Right kidney (tissue), 9 donors: ENCODE data around the gene IL7R.

ENCODE experiments used
- DNase-seq: peaks from one replicate; pipeline ENCODE4 v3.0.0-alpha.2; 2016
- long read RNA-seq, 8 donors: transcript quantifications; one replicate each; lab custom pipeline, GENCODE V29; 2026

Gene IL7R, protein sequence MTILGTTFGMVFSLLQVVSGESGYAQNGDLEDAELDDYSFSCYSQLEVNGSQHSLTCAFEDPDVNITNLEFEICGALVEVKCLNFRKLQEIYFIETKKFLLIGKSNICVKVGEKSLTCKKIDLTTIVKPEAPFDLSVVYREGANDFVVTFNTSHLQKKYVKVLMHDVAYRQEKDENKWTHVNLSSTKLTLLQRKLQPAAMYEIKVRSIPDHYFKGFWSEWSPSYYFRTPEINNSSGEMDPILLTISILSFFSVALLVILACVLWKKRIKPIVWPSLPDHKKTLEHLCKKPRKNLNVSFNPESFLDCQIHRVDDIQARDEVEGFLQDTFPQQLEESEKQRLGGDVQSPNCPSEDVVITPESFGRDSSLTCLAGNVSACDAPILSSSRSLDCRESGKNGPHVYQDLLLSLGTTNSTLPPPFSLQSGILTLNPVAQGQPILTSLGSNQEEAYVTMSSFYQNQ
- long read RNA-seq, donor 1: 0 reads
- long read RNA-seq, donor 2: 0 reads
- long read RNA-seq, donor 3: 0 reads
- long read RNA-seq, donor 4: 0 reads
- long read RNA-seq, donor 5: 0 reads
- long read RNA-seq, donor 6: 0 reads
- long read RNA-seq, donor 7: 0 reads
- long read RNA-seq, donor 8: 0 reads

DNA sequence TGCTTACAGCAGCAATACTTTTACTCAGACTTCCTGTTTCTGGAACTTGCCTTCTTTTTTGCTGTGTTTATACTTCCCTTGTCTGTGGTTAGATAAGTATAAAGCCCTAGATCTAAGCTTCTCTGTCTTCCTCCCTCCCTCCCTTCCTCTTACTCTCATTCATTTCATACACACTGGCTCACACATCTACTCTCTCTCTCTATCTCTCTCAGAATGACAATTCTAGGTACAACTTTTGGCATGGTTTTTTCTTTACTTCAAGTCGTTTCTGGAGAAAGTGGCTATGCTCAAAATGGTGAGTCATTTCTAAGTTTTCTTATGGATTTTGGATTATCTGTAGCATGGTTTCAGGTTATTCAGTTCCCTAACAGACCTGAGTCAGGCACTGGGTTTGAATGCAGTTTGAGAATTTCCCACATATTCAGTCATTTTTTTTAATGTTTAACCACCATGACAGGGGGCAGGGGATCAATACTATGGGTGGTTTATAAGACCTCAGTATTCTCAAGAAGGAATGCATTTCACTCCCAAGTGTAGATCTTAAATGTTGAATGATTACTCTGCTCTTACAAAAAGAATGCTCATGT lies at the start of gene IL7R:
IL7R (plus strand) TSS at position 127 of the 587 bp plus-strand sequence; CDS start at position 214, 87 bp downstream.
- no peak for DNase-seq

DNA sequence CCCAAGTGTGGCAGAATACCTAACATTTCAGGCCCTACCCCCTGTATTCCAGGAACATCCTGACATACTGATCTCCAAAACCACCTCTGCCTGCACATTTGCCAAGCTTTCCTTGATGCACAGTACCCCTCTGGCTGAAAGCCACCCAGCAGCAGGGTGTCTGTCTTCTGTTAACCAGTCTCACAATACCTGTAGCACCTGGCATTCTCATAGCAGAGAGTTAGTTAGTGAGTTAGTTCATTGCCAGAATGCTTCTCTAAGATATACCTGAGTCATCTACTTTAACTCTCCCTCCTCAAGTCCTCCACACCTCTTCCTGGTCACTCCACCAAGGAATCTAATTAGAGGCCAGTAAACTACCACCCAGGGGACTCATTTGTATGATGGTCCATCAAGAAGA lies 46.1 kb upstream of the IL7R start:
- DNase-seq: no peak

DNA sequence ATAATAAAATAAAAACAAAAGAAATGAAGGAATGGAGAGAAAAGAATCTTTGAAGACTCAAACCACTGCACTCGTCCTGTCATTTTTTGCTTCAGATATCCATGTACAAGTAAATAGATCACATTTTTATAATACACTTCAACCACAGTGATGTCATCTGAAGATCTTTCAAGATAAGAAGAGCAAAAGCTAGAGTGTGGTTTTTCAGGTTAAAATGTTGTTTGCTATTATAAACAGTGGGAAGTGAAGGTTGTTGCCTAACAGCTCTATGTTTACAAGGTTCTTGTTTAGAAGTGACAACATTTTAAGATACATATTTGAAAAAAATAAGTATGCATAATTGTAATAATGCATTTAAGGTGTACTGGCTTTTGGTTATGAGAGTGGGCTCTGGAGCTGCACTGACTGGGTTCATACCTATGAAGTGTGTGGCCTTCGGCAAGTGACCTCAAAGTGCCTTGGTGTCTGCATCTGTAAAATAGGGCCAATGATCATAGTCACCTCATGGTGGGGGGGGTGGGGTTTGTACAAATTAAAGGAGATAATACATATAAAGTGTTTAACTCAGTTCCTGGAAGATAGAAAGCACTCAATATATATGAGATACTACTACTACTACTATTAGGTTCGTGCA lies 45.5 kb upstream of the IL7R start:
- no peak for DNase-seq

DNA sequence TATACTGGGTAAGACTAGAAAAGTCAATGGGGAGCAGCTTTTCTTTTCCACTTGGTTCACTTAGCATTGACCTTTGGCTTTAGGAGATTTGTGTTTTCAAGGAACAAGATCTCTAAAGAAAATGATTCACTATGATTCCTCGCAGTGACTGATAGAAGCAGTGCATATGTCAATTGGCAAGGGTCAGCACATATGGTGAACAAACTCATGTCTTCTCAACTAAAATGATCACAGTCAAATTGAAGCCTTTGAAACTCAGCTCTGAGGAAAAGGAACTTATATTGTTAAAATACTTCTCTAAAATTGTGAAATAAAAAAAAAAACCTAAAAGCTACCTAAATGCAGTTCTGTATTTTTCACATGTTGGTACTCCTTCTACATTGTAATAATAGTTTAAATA lies 43.2 kb upstream of the IL7R start:
- no peak for DNase-seq

DNA sequence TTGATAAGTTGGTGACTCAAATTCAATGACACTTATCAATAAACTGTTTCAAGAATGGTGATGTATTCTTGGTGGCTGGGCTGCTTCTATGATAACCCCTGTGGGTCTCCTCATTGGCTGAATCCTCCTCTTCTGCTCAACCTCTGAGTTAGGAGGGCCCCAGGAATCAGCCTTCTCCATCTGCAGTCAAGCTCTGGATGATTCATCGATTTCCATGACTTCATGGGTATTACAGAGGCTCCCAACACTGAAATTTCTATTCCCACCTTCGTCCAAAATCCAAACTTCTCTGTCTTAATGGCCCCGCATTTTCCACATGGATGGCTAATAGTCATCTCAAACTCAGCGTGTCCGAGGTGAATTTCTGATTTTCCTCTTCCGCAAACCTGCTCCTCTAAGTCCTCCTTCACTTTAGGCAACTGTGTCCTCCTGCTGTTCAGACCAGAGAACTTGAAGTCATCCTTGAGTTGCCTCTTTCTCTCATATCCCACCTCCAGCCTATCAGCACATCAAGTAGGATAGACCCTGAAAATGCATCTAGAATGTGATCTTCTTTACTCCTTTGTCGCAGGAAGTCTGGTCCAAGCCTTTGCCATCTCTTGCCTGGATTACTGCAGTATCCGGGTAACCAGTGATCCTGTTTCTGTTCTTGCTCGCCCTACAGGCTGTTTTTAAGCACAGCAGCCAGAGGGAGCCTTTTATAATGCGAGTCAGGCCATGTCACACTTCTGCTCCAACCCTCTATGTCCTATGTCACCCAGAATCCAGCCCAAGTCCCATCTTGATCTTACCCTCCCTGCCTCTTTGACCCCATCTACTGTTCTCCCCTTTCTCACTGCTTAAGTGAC lies 41.4 kb upstream of the IL7R start:
- DNase-seq: no peak

DNA sequence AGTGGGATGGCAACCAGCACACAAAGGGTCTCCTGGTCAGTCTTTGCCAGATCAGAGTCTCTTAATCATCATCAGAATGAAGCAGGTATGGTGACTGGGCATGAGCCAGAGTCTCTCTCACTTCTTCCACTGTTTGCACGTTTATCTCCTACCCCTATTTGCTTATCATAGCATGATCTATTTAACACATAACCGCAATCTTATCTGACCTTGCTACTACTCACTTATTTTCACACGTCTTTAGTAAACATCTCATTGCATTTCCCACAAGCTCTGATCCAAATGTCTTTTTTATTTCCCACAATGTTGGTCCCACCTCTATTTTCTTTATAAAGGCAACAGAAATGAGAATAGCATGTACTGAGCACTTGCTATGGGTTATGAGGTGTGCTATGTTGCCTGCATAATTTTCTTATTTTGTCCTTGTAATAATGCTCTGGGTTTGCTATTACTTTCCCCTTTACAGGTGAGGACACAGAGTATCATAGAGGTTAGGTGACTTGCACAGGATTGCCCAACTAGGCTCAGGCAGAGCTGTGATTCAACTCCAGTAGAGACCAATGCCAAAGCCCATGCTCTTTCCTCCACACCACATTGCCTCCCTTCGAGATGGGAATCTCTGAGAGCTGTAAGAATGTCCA lies 39.7 kb upstream of the IL7R start:
- no peak for DNase-seq

DNA sequence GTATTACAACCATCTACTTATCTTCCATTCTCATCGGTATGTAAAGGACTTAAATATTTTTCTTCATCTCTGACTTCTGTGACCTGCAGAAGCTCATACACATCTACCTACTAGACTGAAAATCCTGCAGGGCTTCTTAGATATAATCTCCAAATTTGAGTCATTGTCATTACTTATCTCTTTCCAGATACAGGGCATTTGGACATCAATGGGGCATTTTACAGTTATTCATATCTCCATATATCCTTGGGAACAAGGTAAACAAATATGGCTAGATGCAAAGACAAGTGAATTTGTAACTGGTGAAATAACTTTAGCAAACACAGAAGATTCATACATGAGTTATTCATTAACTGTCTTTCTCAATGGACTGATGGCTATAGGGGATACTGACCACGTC lies 37.7 kb upstream of the IL7R start:
- no peak for DNase-seq

DNA sequence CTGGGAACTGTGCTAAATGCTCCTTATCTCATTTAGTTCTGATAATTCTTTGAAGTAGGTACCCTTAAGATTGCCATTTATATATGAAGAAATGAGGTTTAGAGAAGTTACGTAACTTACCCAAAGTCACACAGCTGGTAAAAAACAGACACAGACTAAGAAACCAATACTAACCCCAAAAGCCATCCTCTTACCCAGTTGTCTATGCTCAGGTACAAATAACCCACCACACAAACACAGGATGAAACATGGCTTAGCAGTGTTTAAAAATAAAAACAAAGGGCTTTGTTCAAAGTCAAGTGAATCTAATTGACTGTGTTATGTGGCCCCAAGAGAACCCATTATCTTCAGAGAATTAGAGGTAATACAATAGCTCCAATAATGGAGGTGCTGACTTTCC lies 37.0 kb upstream of the IL7R start:
- no peak for DNase-seq

DNA sequence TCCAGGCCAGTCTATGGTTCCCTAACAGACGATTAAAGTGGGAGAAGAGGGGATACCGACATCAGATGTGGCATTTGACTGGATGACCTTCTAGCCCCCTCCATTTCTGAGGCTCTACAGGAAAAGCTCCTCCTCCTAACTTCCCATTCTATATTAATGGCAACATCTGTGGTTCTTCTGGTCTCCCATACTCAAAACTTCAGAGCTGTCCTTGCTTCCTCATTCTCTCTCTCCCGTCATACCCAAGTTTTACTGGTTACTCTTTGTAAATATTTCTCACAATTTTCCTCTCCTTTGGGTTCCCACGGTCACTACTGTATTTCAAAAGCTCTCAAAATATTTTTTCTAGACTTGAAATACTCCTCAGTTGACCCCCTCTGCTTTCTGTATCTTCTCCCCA lies 36.0 kb upstream of the IL7R start:
- no peak for DNase-seq

DNA sequence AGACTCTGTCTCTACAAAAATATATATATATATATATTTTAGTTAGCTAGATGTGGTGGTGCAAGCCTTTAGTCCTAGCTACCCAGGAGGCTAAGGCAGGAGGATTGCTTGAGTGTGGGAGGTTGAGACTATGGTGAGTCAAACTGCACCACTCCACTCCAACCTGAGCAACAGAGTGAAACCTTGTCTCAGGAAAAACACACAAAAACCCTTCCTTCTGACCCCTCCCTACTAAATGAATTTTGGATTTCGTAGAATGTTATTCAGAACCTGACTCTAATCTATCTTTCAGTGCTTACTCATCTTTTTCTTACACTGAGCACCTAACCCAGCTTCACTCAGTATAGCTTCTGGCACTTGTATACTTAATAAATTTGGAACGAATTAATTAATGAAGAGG lies 35.2 kb upstream of the IL7R start:
- no peak for DNase-seq

DNA sequence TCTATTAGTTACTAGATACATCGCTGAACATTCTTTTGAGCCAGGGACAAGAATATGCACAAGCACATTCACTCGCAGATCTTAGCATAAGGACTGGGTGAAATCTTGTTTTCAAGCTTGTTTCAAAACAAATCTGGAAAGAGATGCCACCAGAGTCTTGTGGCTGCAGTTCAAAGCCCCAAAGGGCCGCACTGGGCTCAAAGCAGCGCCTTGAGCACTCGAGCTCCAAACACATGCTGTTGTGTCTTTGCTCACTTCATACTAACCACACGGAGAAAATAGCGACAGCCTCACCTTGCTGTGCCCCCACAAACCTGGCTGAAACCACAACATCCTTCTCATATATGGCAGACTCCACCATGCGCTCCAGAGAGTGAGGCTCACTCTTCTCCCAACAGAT lies 34.2 kb upstream of the IL7R start:
- no peak for DNase-seq

DNA sequence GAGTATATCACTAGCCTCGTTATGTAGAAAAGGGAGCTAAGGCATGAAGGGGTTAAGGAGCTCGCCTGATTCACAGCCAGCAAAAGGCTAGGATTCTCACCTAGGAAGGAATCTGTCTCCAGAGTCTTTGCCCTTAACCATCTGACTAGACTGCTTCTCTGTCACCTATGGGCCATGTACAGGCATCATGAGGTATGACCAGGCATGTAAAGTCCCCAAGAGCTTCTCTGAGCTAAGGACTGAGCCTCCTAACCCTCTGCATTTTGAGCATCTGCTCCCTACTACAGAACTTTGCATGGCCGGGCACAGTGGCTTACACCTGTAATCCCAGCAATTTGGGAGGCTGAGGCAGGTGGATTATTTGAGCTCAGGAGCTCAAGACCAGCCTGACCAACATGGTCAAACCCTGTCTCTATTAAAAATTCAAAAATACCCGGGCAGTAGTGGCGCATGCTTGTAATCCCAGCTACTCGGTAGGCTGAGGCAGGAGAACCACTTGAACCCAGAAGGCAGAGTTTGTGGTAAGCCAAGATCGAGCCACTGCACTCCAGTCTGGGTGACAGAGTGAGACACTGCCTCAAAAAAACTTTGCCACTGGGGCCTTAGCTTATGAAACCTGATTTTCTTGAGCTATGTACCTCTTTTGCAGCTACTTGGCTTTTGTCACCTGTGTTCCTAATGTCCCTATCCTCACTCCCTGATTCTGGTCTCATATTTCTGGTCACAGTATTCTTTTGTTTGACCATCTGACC lies 33.2 kb upstream of the IL7R start:
- no peak for DNase-seq

DNA sequence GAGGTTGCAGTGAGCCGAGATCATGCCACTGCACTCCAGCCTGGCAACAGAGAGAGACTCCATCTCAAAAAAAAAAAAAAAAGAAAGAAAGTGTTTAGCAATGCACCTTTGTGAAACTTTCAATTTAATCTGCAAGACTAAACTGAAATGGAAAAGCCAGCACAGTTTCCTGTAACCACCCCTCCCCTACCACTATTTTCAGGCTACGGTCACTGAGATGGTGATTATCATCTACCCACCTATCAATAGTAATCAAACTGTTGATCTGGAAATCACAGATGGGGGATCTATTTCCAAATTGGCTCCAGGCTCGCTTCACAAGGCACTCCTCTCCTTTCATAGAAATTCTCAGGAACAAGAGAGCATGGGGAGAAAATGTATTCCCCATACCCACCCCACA lies 30.6 kb upstream of the IL7R start:
- DNase-seq: no peak

DNA sequence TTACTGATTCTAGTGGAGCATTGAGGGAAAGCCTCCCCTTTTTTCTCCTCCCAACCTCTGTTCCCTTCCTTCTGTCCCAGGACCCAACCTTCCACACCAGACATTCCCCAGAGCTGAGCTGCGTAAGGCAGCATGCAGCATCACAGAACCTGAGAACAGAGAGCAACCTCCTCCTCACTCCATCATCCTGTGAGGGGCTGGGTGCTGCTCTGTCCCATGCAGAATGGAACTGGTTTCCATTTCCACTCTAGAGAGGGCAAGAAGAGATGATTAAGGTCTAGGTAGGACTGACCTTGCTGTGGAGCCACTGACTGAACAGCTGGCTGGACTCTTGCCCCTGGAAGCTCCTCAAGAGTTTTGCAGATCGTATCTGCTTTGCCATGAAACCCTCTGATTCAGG lies 30.1 kb upstream of the IL7R start:
- no peak for DNase-seq

DNA sequence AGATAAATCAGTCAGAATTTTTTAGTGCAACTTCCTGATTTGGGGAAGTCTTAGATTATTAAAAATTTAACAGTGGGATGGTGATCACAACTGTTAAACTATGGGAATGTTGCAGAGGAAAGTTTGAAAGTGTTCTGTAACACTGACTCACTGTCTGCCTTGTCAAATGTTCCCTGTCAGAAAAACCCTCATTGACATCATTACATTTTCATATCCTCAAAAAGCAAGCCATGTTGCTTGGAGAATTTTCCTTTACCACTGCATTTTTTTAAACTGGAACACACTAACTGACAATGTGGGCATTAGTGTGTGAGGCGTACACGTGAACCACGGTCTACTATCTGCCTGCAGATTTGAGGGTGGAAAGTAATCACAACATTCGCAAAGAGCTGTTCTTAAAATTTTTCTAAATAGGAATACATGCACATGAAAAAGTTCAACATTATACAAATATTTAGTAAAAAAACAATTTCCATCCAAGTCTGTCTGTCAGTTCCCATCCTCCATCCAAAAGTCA lies 28.6 kb upstream of the IL7R start:
- no peak for DNase-seq

DNA sequence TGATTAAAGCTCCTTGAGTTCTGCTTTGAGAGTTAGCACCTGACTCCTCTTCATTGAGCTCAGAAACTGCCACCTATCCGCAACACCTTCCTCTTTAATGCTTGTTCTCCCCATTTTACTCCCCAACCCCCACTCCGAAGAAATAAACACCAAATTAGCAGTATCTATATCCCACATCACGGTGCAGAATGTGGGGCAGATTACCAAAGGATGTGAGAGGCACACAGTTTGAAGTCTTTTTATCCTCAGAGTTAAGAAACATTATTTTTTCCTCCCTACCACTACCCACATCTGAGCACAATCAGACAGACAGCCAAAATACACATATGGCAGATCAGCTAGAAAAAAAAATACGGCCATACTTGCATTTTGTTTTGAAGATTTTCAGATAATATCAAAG lies 26.1 kb upstream of the IL7R start:
- no peak for DNase-seq

DNA sequence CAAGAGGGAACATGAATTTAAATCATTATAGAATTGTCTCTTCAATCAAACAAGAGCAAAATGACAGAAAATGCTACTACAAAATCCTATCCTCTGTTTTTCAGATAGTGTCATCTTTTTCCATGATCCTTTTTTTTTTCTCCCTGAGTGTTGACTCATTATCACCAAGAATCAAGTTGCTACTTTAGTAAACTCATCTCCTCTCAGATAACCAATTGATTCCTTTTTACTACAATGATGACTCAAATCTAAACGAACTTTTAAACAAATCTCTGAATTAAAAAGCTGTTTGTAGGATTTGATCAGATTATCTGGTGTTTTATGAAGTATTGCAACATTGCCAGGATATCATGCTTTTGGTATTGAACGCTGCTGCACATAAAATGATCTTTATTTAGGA lies 23.9 kb upstream of the IL7R start:
- DNase-seq: no peak

DNA sequence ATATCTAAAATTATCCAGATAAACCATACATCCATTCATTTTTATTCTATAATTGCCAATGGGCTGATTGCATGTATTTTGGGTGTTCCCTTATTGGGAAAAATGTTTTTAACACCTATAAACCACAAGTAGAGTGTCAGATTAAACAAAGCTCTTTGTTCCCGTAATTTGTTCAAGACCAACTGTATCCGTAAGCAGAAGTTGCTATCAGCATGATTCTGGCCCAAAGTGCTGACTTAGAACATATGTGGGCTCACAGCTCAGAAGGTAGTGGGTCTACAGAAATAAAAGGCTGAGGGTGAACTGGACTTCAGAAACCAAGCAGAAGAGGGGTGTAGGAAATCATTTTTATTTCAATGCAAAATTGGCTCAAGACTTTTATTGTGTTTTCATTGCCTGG lies 23.5 kb upstream of the IL7R start:
- no peak for DNase-seq

DNA sequence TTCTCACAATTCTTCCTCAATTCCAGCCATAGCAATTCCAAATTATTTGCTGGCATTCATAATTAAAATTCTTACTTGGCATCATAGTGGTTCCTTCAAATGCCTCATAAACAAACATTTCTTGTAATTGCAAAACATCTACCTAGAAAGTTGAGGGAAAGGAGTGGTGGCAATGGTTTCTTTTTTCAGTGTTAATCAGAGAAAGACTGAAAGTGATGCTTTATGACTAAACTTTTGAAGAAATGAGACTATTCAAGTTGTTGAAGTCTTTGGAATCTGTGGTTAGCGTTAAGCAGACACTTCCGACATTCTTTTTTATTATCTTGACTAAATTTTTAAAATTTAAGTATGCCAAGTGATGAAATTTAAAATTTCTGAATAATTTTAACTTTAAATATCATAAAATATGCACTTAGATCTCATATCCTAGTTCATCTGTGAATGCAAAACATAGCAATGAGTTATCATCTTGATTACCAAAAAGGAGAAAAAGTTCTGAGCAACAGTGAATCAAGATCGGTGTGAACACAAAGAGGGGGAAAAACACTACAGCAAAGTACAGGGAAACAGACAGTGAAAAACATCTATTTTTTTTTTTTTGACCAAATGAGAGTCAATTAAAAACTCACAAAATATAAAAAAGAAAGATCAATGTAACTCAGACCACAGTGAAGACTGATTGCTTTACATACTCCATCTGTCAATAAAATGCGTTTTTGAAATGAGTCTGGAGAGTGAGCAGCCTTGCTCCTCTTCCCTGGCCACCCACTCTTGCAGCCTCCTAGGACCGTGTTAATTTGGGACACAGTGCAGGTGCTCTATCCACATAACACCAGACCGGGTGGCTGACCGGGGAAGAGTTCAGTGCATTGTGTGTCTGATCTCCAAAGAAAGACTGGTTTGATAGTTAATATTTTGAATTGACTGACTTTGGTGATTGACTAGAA lies 20.6 kb upstream of the IL7R start:
- DNase-seq: no peak
